NOMO-1 (cell line): ENCODE measurements around the gene EGLN3.
A peak's percentile ranks its signal among the peaks of the same experiment; 100 is the strongest.
"Not testable (repeated sequence)": the region's sequence is repeated elsewhere in the genome, so short reads cannot be mapped to it uniquely, and the experiment has no call there.

Source experiments
- DNase-seq, 2 experiments: peaks; one replicate each; lab custom pipeline; 2025; ENCODE audit not compliant: unreplicated experiment in 2 of 2; lab: John Stamatoyannopoulos, UW

EGLN3 gene

GRCh38 chr14:33950320-33951182 is at the start of gene EGLN3:
EGLN3 (minus strand) TSS chr14:33951074; CDS start chr14:33950752, 322 bp downstream.
- DNase-seq: peak; percentile 70 to 73

GRCh38 chr14:34000396-34000795 is 49.5 kb upstream of the EGLN3 start:
- no peak for DNase-seq

- DNase-seq: peak; percentile 42 to 76
These were observed 49.0 kb upstream of the EGLN3 start for GRCh38 chr14:33999771-34000291.

- no peak for DNase-seq
These were observed 46.7 kb upstream of the EGLN3 start for GRCh38 chr14:33997611-33998010.

- DNase-seq: no peak
These were observed 45.6 kb upstream of the EGLN3 start for GRCh38 chr14:33996462-33996861.

- no peak for DNase-seq
These were observed 42.4 kb upstream of the EGLN3 start for GRCh38 chr14:33993246-33993645.

GRCh38 chr14:33992274-33993007 is 41.6 kb upstream of the EGLN3 start:
- no peak for DNase-seq

- no peak for DNase-seq
These were observed 39.9 kb upstream of the EGLN3 start for GRCh38 chr14:33990790-33991189.

GRCh38 chr14:33987565-33988080 is 36.7 kb upstream of the EGLN3 start:
- no peak for DNase-seq

- peak in 1 of 2 experiments; percentile 18 for DNase-seq
These were observed 35.9 kb upstream of the EGLN3 start for GRCh38 chr14:33986804-33987203.

GRCh38 chr14:33985242-33985641 is 34.4 kb upstream of the EGLN3 start:
- no peak for DNase-seq

- DNase-seq: peak in 1 of 2 experiments; percentile 18
These were observed 28.9 kb upstream of the EGLN3 start for GRCh38 chr14:33979613-33980276.

- no peak for DNase-seq
These were observed 28.2 kb upstream of the EGLN3 start for GRCh38 chr14:33978892-33979612.

GRCh38 chr14:33972583-33973081 is 21.8 kb upstream of the EGLN3 start:
- peak in 1 of 2 experiments; percentile 69 for DNase-seq

GRCh38 chr14:33969846-33970245 is 19.0 kb upstream of the EGLN3 start:
- DNase-seq: not testable (repeated sequence)

GRCh38 chr14:33968722-33969121 is 17.8 kb upstream of the EGLN3 start:
- no peak for DNase-seq

GRCh38 chr14:33967138-33967537 is 16.3 kb upstream of the EGLN3 start:
- DNase-seq: no peak

GRCh38 chr14:33966276-33966675 is 15.4 kb upstream of the EGLN3 start:
- no peak for DNase-seq

GRCh38 chr14:33964599-33965317 is 13.9 kb upstream of the EGLN3 start:
- no peak for DNase-seq
